K562 (cell line): ENCODE measurements around the gene PITPNC1.

Experiments used
- FOXA3 ChIP-seq, 2 experiments: fragments of 450-650 bp in 1 of 2; sonication (generic) in 1 of 2; formaldehyde crosslinking; IDR thresholded peaks in 1 of 2; conservative IDR thresholded peaks in 1 of 2; 2 replicates each; pipeline versions ENCODE4 v1.4.0 to v1.8.0; 2020 to 2022; ENCODE audit warnings: mild to moderate bottlenecking in 2 of 2, missing genetic modification reagents in 1 of 2
- MYBL2 ChIP-seq, 2 experiments: fragments of 450-650 bp in 1 of 2; sonication (generic) in 1 of 2; formaldehyde crosslinking in 1 of 2; IDR thresholded peaks; 2 replicates each; pipeline versions ENCODE4 v1.6.1 to v1.8.1; 2017 to 2022; ENCODE audit warnings: borderline replicate concordance in 1 of 2, inconsistent platforms in 1 of 2, low read depth in 1 of 2, mild to moderate bottlenecking in 1 of 2, missing genetic modification reagents in 1 of 2, moderate library complexity in 1 of 2
- SMC3 ChIP-seq: conservative IDR thresholded peaks from 2 replicates; pipeline ENCODE4 v1.6.1; 2011; ENCODE audit warnings: low read depth, low read length, improper control_type of control experiment; ENCODE audit not compliant: insufficient read depth
- ZKSCAN3 ChIP-seq: fragments of 250-450 bp; sonication (Bioruptor Pico); IDR thresholded peaks from 2 replicates; pipeline ENCODE4 v1.4.0; 2020
- ZNF639 ChIP-seq, 2 experiments: fragments of 200-800 bp in 1 of 2; sonication (Bioruptor generic) in 1 of 2; sonication (generic) in 1 of 2; formaldehyde crosslinking in 1 of 2; IDR thresholded peaks in 1 of 2; conservative IDR thresholded peaks in 1 of 2; 2 replicates each; pipeline versions ENCODE4 v1.5.0 to v1.6.1; 2016 to 2020; ENCODE audit warnings: missing compliant biosample characterization in 1 of 2, missing genetic modification characterization in 1 of 2, missing genetic modification reagents in 1 of 2

GRCh38 chr17:67678414-67678813, 301.3 kb downstream of the PITPNC1 start:
- no peak for TF ChIP-seq FOXA3 (CRISPR knock-in tag; conservative IDR thresholded peaks at IDR 0.05 in 1 of 2, IDR thresholded peaks at IDR 0.05 in 1 of 2)
- no peak for TF ChIP-seq ZKSCAN3 (CRISPR knock-in tag)
- no peak for TF ChIP-seq MYBL2 (IDR thresholded peaks at IDR 0.05; ENCODE audit: low read depth)
- TF ChIP-seq MYBL2 (CRISPR knock-in tag; IDR thresholded peaks at IDR 0.05; ENCODE audit: borderline replicate concordance): no peak
- TF ChIP-seq SMC3: no peak
- TF ChIP-seq ZNF639 (CRISPR knock-in tag; conservative IDR thresholded peaks at IDR 0.05 in 1 of 2, IDR thresholded peaks at IDR 0.05 in 1 of 2): no peak
